Adipose tissue (tissue), 3 donors: ENCODE results near the gene CCDC92. TPM values are rescaled to one million over a fixed set of nuclear protein-coding genes. Genes with fewer than 3 reads are reported as not detected.

ENCODE experiments used
- H3K27ac ChIP-seq: one replicate; pipeline ENCODE4 v1.5.1; 2013; ENCODE audit warnings: low read depth, low read length
- WGBS, 3 donors: extraction: QIAGEN DNeasy Blood & Tissue Kit; methylation state at CpG; one replicate each; pipeline ENCODE4 v1.1.7; 2013; 5-methylcytosine and 5-hydroxymethylcytosine counted together
- polyA plus RNA-seq, 3 donors: library from polyadenylated mRNA; stranded (reverse); fragments of 200-250 nt; gene quantifications; one replicate each; pipeline ENCODE4 v1.2.3, GENCODE V29; 2013
- donor health status: healthy with polysubstance abuse.
- donor health status: Bipolar disorder and iron deficiency.
- donor health status: healthy.

The CCDC92 gene
- polyA plus RNA-seq, 3 donors = 13.2 to 77.8 (median 68.2) TPM

- H3K27ac ChIP-seq = no peak overlapping the region
- 74 to 85% (median 79%) methylated on average over 2 of the region's 2 CpGs for WGBS, 3 donors
These were observed 14.4 kb upstream of the CCDC92 start for GRCh38 chr12:123987022-123987421.

- no peak overlapping the region for H3K27ac ChIP-seq
- 60 to 72% (median 65%) methylated on average over 3 of the region's 3 CpGs for WGBS, 3 donors
These were observed 13.8 kb upstream of the CCDC92 start for GRCh38 chr12:123986374-123986965.

GRCh38 chr12:123984903-123985302 lies 12.3 kb upstream of the CCDC92 start:
- H3K27ac ChIP-seq = no peak overlapping the region
- 79 to 90% (median 89%) methylated on average over 4 of the region's 4 CpGs for WGBS, 3 donors

GRCh38 chr12:123983822-123984485 lies 11.3 kb upstream of the CCDC92 start:
- 39 to 46% (median 45%) methylated on average over 7 of the region's 7 CpGs for WGBS, 3 donors
- H3K27ac ChIP-seq = no peak overlapping the region

GRCh38 chr12:123982269-123982668 lies 9.6 kb upstream of the CCDC92 start:
- WGBS, 3 donors = 51 to 87% (median 80%) methylated on average over 7 of the region's 7 CpGs
- no peak overlapping the region for H3K27ac ChIP-seq

- WGBS, 3 donors = 96 to 98% (median 97%) methylated on average over 6 of the region's 6 CpGs
- no peak overlapping the region for H3K27ac ChIP-seq
These were observed 6.9 kb upstream of the CCDC92 start for GRCh38 chr12:123979566-123979965.

- H3K27ac ChIP-seq = no peak overlapping the region
- WGBS, 3 donors = 74 to 93% (median 91%) methylated on average over 7 of the region's 7 CpGs
These were observed 3.7 kb upstream of the CCDC92 start for GRCh38 chr12:123976227-123976826.

- WGBS, 3 donors = 1 to 2% (median 1%) methylated on average over 61 to 69 of the region's 69 CpGs
- peak overlapping the region; percentile 23 for H3K27ac ChIP-seq
These were observed 1.1 kb upstream of the CCDC92 start for GRCh38 chr12:123973552-123974341.

- WGBS, 3 donors = 0 to 1% (median 0%) methylated on average over 32 to 55 of the region's 55 CpGs
- H3K27ac ChIP-seq = peak overlapping the region; percentile 4
These were observed 718 bp downstream of the CCDC92 start for GRCh38 chr12:123971770-123972456.

- WGBS, 3 donors = 11 to 33% (median 31%) methylated on average over 10 of the region's 10 CpGs
- peak overlapping the region; percentile 4 for H3K27ac ChIP-seq
These were observed 1.2 kb downstream of the CCDC92 start for GRCh38 chr12:123971449-123971769.

GRCh38 chr12:123967121-123967586 lies 5.5 kb downstream of the CCDC92 start:
- H3K27ac ChIP-seq = no peak overlapping the region
- WGBS, 3 donors = 82 to 89% (median 86%) methylated on average over 8 of the region's 8 CpGs

GRCh38 chr12:123966596-123966995 lies 6.0 kb downstream of the CCDC92 start:
- no peak overlapping the region for H3K27ac ChIP-seq
- WGBS, 3 donors = 83 to 93% (median 87%) methylated on average over 3 of the region's 3 CpGs

- H3K27ac ChIP-seq = no peak overlapping the region
These were observed 7.2 kb downstream of the CCDC92 start for GRCh38 chr12:123965382-123965781.

GRCh38 chr12:123963821-123964220 lies 8.8 kb downstream of the CCDC92 start:
- H3K27ac ChIP-seq = no peak overlapping the region
- 89 to 95% (median 93%) methylated on average over 4 of the region's 4 CpGs for WGBS, 3 donors

More at GRCh38 chr12:123965382-123965781, 7.2 kb downstream of the CCDC92 start:
- WGBS, 3 donors = 68 to 71% (median 70%) methylated on average over 5 of the region's 5 CpGs

GRCh38 chr12:123962513-123962912 lies 10.1 kb downstream of the CCDC92 start:
- no peak overlapping the region for H3K27ac ChIP-seq
- WGBS, 3 donors = 81 to 86% (median 85%) methylated on average over 5 of the region's 5 CpGs

- H3K27ac ChIP-seq = no peak overlapping the region
- 78 to 83% (median 80%) methylated on average over 12 of the region's 12 CpGs for WGBS, 3 donors
These were observed 10.9 kb downstream of the CCDC92 start for GRCh38 chr12:123961585-123962345.

GRCh38 chr12:123960856-123961255 lies 11.8 kb downstream of the CCDC92 start:
- 75 to 91% (median 86%) methylated on average over 4 of the region's 4 CpGs for WGBS, 3 donors
- H3K27ac ChIP-seq = no peak overlapping the region
